Measurements from ENCODE around the gene C16orf54.

- TF ChIP-seq, protein P1, sequence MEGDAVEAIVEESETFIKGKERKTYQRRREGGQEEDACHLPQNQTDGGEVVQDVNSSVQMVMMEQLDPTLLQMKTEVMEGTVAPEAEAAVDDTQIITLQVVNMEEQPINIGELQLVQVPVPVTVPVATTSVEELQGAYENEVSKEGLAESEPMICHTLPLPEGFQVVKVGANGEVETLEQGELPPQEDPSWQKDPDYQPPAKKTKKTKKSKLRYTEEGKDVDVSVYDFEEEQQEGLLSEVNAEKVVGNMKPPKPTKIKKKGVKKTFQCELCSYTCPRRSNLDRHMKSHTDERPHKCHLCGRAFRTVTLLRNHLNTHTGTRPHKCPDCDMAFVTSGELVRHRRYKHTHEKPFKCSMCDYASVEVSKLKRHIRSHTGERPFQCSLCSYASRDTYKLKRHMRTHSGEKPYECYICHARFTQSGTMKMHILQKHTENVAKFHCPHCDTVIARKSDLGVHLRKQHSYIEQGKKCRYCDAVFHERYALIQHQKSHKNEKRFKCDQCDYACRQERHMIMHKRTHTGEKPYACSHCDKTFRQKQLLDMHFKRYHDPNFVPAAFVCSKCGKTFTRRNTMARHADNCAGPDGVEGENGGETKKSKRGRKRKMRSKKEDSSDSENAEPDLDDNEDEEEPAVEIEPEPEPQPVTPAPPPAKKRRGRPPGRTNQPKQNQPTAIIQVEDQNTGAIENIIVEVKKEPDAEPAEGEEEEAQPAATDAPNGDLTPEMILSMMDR (IDR thresholded peaks at IDR 0.05), result no peak
- TF ChIP-seq POLR2AphosphoS5 (IDR thresholded peaks at IDR 0.05), result no peak
Observed at GRCh38 chr16:29705030-29705429, 40.8 kb downstream of the C16orf54 start.
